GM19351 (cell line): ENCODE data around the gene RARA.
"Not testable (repeated sequence)": the region's sequence is repeated elsewhere in the genome, so short reads cannot be mapped to it uniquely, and the experiment has no call there.

Source experiments
- ATAC-seq: cut with Tn5 transposase; IDR thresholded peaks from one replicate; pipeline ENCODE4 v1.9.1; 2021; ENCODE audit warnings: mild to moderate bottlenecking, moderate library complexity; ENCODE audit not compliant: unreplicated experiment

Gene RARA

DNA sequence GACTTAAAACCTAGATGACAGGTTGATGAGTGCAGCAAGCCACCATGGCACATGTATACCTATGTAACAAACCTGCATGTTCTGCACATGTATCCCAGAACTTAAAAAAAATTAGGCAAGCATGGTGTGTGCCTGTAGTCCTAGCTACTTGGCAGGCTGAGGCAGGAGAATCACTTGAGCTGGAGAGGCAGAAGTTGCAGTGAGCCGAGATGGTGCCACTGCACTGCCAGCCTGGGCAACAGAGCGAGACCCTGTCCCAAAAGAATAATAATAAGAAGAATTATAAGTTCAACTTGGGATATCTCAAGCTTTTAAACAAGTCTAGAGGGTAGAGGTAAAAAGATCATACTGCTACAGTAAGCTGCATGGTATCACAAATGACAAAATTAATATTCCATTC is 11.5 kb upstream of the RARA start:
- ATAC-seq = no peak

DNA sequence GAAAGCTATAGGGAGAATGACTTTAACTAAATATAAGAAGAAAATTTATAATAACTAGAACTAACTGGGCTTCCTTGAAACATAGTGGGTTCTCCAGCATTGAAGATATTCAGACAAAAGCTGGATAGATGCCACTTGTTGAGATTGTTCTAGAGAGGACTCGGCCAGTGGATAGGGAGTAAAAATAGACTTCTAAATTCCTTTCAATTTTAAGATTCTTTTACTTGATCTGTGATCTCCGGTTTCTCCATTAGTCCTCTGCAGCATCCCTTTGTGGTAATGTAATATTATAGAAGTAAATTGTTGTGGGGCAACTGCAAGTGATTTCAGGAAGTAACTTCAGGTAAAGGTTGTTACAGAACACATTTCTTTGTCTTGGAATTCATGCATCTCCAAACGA is 10.3 kb upstream of the RARA start:
- ATAC-seq = no peak

DNA sequence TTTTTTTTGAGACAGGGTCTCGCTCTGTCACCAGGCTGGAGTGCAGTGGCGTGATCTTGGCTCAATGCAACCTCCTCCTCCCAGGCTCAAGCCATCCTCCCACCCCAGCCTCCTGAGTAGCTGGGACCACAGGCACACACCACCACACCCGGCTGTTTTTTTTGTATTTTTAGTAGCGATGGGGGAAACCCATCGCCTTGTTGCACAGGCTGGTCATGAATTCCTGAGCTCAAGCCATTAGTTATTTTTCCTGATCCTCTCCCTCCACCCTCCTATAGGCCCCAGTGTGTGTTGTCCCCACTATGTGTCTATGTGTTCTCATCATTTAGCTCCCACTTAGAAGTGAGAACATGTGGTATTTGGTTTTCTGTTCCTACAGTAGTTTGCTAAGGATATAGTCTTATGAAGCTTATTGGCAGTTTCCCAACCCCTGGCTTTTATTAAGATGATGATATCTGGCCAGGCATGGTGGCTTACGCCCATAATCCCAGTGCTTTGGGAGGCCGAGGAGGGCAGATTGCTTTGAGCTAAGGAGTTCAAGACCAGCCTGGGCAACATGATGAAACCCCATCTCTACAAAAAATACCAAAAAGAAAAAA is 9.7 kb upstream of the RARA start:
- ATAC-seq = not testable (repeated sequence)

DNA sequence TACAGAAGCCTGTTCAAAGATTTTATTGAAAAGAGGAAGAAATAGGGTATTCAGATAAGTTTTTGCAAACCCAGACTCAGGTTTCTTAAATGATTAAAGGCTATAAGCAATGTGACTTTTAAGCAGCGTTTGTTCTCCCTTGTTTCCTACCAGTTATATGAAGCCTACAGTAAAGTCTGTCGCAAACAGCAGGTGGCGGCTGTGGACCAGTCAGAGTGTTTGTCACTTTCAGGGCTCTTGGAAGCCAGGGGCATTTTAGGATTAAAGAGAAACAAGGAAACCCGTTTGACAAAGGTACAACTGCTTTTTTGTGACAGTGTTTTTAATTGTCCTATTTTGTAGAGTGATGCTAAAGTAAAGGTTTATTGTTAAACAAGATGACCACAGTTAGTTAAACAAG is 7.7 kb upstream of the RARA start:
- no peak for ATAC-seq

DNA sequence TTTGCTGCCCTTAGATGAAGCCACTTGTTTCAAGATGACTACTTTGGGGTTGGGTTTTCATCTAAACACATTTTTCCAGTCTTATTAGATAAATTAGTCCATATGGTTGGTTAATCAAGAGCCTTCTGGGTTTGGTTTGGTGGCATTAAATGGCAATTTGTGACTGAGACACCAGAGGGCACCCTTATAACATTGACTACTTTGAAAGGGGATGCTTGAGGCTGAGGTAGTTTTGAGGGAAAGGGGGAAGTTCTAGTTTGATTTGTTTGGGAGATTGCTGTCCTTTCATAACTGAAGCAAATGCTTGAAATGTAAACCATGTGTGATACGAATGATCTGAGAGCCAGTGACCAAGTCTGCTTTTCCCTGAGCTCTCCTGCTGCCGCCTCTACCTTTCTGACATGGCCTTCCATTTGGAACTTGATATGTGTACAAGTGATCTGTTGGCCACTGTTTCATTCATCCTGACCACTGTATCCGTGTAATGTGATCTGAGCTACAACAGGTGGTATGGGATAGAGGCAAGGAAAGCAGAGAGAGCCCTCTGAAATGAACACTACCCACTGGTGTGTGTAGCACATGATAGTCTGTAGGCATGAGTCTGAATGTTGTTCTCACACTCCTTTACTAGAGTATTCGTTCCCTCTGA is 5.8 kb upstream of the RARA start:
- no peak for ATAC-seq

DNA sequence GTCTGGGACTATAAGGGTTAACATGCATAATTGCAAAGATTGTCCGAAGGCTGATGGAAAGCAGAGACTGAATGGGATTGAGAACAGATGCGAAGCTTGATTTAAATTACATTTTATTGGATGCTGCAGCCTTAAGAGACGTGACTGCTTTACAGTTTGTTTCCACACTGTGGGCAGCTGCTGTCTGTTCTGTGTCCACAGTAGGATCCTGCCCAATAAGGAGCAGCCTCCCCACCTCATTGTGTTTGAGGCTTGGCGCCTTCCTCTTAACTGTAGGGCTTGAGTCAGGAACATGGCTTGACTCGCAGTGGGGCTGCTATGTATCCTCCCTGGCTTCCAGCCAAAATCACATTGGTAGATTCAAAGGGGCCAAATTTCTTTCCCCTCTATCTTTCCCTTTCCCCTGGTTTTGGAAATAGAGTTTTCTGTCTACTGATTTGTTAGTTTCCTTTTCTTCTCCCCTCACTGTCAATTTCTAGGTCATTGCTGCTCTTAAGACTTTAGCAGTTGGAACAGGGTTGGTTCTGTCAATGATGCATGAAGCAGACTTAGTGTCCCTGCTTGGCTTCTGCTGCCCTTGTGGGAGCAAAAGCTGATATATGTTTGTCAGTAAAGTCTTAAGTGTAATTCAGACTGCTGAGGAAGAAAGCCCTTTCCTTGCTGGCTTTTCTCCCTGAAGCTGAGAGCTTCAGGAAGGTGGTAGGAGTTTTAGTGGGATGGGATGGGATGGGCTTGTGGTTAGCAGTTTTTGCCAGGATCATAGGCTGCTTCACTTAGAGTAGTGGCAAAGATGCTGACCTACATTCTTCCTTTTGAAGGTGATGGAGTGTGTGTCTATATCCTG is 5.0 kb upstream of the RARA start:
- ATAC-seq = no peak

DNA sequence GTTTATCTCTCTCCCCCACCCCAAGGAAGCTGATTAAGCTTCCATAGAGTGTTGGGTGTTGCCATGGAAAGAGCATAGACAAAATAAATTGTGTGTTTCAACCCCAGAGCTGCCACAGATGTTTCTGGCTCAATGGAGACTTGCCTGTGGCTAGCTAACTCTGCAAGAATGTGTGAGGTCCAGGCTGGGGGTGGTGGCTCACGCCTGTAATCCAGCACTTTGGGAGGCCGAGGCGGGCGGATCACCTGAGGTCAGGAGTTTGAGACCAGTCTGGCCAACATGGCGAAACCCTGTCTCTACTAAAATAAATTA is 4.5 kb upstream of the RARA start:
- ATAC-seq = not testable (repeated sequence)

DNA sequence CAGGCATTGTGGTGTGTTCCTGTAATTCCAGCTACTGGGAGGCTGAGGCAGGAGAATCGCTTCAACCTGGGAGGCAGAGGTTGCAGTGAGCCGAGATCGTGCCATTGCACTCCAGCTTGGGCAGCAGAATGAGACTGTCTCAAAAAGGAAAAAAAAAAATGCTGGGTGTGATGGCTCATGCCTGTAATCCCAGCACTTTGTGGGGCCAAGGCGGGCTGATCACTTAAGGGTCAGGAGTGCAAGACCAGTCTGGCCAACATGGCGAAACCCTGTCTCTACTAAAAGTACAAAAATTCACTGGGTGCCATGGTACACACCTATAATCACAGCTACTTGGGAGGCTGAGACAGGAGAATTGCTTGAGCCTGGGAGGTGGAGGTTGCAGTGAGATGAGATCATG is 4.1 kb upstream of the RARA start:
- ATAC-seq = not testable (repeated sequence)

DNA sequence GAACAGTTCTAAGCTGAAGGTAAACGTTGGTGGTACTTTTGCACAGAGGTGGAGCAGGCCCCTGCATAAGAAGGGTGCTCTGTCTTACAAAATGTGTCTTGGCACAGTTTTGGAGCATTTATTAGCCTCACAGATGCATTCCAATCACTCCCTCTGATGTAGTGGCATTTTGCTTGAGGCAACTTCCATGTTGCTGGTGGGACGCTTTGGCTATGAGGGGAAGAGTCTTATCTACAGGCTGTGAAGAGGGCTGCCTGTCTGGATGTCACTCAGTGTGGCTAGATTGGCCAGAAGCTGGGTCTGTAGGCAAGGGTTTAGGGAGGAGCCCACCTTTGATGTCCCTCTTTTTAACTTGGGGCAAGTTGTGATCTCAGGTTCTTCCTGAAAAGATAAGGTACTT is 2.6 kb upstream of the RARA start:
- no peak for ATAC-seq

DNA sequence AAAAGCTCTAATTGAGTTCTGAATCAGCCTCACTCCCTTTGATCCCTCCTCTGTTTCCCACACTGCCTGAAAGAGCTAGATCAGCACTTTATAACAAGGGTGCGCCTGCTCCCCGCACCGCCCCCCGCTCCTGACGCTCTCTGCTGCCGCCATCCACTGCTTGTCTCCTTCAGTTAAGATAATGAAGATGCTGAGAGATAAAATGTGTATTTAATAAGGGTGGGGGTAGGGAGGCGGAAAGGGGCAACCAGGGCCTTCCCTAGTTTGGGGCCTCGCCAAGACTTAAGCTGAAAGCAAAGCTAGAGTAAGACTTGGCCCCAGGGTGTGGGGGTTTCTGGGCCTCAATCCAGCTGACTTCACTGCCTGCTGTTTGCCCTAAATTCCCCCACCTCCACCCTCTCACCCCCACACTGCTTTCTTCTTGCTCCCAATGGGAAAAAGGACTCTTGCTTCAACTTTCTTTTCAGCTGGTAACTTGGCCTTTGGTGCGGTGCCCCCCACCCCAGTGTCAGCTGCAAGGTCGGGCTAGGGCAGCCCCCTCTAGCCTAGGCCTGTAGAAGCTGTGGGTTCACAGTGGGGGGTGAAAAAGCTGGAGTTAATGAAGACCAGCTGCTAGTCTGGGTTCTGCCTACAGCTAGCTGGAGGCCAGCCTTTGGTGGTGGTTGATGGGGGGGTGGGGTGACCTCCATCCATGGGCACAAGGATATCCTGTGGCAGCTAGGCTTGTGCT is 1.8 kb upstream of the RARA start:
- no peak for ATAC-seq

DNA sequence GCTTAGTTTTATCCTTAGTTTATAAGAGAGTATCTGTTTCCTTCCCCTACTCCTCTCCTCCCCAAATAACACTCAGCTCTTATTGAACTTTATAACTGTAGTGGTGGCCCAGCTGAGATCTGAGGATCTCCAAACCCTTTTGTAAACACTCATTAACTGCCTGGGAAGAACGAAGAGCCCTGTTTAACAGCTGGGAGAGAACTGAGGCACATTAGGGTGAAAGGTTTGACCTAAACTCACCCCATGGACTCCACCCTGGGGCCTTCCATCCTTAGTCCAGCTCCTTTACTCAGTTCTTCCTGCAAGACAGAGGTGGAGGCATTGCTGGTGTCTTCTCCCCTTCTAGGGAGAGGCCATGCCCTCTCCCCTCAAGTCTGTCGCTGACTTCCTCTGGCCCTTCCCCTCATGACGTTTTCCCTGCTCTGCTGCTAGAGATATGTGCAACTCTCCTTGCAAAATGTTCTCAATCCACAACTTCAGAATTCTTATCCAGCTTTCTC is 1.2 kb upstream of the RARA start:
- no peak for ATAC-seq

DNA sequence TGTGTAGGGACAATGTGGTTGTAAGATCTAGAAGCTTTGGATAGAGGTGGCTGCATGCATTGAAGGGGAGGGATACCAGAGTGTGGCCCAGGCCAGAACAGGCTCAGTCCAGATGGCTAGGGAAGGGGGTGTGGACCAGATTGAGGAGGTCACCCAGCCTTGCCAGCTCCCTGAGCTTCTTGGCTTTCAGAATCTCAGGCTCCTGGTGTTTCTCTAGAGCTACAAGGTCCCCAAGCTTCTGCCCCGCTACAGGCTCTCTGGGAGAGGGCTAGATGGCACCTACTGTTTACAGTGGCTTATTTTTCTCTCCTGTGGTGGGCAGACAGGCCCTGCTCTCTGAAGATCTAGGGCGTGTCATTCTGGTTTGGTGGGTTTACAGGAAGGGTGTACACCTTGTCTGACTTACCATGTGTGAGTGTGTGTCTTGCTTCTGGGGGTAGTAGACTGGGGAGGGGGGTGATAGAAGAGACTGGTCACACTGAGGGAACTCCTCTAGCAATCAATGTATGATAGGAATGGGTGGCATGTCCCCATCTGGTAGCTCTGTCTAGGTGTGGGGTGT is 1.1 kb downstream of the RARA start:
- ATAC-seq = no peak

DNA sequence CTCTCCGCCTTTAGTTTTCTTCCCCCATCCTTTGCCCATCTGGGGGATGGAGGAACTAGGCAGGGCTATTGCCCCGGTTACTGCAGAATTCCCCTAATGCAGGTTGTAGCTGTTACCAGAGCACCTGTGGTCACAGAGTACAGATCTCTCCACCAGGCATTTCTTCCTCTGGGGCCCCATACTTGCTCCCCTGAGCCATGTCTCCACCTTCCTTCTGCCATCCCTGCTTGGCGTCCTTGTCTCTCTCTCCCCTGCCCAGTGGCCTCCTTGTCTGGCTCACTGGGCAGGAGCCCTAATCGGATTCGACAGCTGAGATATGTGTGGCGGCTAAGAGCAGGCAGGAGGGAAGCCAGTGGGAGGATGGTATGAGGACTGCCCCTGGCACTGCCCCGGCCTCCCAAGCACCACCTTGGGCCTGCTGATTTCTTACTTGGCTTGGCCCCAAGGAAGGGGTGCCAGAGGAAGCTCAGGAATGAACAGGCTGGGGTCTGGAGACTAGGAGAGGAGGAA is 2.0 kb downstream of the RARA start:
- no peak for ATAC-seq

DNA sequence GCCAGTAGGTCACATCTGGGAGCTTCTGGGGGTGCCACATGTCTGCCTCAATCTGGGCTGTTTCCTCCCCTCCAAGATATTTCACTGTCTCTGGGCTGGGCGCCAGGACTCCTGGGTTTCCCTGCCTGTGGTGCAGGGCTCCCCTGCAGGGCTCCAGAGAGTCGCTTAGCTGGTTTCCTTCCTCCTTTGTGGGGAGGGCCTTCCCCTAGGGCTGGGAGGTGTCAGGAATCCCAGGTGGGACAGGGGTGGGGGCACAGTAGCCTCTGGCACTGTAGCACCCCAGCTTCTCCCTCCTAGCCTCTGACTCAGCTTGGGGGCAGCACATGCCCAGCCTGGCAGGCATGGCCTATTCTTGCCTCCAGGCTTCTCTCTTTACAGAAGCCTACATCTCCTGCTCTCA is 2.6 kb downstream of the RARA start:
- ATAC-seq = no peak

DNA sequence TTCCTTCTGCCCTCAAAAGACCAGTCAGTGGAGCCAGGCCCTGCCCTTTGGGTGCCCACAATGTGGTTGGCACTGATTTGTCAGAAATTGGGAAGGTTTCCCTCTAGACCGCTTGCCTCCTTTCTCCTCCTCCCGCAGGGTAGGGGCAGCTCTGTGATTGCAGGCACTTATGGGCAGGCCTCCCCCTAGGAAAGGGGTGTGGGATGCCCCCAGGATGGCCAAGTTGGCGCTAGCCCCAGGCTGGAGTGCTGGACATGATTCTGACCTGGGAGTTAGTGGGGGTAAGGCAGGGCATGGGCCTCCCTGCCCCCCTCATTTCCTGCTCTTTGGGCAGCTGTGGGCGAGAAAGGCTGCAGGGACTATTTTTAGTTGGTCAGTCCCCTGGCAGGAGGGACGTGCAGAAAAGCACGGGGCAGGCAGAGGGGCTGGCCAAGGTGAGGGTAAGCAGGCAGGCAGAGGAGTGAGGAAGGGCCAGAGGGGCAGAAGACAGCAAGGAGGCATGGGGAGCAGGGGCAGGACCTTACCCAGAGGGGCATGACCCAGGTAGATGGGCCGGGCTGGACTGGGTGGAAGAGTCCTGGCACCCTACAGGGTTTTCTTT is 3.3 kb downstream of the RARA start:
- no peak for ATAC-seq

DNA sequence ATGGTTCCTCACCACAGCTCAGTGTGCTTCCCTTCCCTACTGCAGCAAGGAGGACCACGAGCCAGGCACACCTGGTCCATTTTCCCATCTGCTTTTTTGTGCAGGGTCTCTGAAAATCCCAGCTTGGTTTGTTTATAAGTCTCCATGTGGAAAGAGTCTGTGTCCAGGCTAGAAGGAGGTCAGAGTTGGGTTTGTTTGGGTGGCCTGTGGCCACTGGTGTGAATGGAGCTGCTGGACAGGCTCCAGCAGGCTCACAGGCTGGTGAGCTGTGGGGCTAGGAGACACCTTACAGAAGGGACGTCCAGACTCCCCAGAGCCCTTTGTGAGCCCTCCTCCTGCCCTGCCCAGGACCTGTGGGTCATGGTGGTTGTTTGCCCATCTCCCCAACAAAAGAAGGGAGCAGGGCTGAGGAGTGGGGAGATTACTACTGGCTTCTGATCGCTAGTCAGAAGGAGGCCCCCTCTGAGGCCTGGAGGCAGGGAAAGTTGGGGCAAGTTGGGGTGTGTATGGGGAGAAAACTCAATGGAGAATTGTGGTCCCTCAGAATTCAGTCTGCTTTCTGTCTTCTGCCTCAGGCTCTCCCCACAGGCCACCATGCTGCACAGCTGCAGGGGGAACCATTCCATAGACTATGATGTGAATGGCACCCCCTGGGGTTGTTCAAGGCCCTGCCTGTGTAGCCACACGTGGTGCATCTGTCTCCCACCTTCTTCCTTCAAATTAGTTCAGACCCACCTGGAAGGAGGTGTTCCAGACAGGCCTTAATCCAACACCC is 4.1 kb downstream of the RARA start:
- no peak for ATAC-seq

DNA sequence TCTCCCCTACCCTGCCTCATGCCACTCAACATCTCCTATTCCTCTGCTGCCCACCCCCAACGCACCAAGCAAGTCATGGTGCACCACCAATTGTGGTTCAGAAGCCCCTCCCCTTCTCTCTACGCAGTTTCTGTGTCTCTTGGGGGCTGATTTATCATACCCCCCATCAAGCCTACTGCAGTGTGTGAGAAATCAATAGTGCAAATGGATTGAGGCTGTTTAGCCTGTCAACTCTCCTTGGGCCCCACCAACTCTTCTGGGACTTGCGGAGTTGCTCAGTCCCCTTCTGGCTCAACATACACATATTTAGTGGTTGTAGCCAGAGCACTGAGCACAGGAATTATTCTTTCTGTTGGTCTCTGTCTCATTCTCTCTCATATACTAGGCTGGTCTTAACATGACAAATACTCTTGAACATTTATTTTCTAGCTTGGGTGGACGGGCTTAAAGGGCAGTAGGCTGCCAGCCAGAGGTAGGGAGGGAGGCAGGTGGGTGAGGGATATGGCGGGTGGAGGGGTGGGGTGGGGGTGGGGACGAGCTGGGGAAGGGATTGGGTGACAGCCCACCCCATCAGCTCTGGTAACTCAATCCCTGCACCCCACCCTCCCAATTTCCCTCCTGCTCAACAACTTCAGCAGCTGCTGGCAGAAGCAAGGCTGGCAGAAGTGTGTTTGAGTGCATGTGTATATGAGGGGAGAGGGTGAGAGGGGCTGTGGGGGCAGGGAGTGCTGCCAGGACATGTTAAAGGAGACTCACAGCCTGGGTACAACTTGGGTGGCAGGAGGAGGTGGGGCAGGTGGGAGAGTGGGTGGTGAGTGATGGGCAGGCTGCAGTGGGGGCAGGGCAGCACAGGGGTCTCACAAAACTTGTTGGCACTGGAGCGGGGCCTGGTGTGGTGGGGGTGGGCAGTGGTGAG is 4.9 kb downstream of the RARA start:
- ATAC-seq = no peak

DNA sequence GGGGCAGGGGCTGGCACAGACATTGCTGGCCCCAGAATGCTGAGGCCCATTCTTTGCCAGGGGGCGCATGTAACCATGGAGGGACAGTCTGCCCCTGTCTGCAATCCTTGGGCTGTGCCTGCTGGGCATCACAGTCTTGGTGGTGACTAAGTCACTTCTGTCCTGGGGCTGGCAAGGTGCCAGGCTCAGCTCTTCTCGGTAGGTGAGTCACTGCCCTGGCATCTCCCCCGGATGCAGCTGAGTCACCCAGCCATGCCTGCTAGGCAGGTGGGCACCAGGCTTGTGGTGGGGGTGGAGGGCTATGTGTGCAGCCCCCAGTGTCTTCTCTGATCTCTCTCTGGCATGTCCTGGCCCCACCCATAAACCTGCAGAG is 5.6 kb downstream of the RARA start:
- ATAC-seq = no peak

DNA sequence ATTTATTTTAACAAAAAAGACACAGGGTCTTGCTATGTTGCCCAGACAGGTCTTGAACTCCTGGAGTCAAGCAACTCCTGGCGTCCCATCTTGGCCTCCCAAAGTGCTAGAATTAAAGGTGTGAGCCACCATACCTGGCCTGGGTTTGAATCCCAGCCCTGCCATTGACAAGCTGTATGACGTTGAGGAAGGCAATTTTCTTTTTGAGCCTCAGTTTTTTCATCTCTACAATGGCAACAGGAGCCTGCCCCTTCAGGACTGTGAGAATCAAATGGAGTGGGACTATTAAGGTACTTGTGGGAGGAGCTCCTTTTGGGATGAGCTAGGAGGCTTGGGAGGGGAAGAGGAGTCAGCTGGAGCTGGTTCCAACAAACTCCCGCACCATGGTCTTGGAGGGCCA is 6.2 kb downstream of the RARA start:
- ATAC-seq = no peak
